Right cardiac atrium (tissue), 5 donors: ENCODE results near the gene HS3ST2. TPM values are rescaled to one million over a fixed set of nuclear protein-coding genes. Genes with fewer than 3 reads are reported as not detected.

ENCODE experiments used
- ATAC-seq, 2 donors: fragments of 200-7000 bp; cut with Tn5 transposase; one replicate each; pipeline versions ENCODE4 v1.8.0 to v1.9.1; 2020; ENCODE audit warnings: moderate library complexity in 2 of 2, mild to moderate bottlenecking in 1 of 2
- DNase-seq, 3 donors: peaks; one replicate each; pipeline ENCODE4 v3.0.0-alpha.2; 2020
- H3K27ac ChIP-seq: one replicate; pipeline ENCODE4 v1.5.1; 2013; ENCODE audit warnings: mild to moderate bottlenecking, low read length, control low read depth, moderate library complexity
- H3K27me3 ChIP-seq: one replicate; pipeline ENCODE4 v1.6.1; 2013; ENCODE audit not compliant: control insufficient read depth, insufficient read depth
- H3K4me1 ChIP-seq: one replicate; pipeline ENCODE4 v1.6.1; 2013; ENCODE audit warnings: low read length; ENCODE audit not compliant: control insufficient read depth, insufficient read depth
- H3K4me3 ChIP-seq: one replicate; pipeline ENCODE4 v1.5.1; 2013; ENCODE audit warnings: low read length, control low read depth
- H3K9me3 ChIP-seq: one replicate; pipeline ENCODE4 v1.6.1; 2013; ENCODE audit warnings: low read length; ENCODE audit not compliant: control insufficient read depth
- WGBS: extraction: QIAGEN DNeasy Blood & Tissue Kit; methylation state at CpG from one replicate; pipeline ENCODE4 v1.1.7; 2013; 5-methylcytosine and 5-hydroxymethylcytosine counted together
- intact Hi-C, 4 donors: fragments of 100-400 bp; cut with DNase I; formaldehyde crosslinking; loops; one replicate each; pipeline versions ENCODE4 v1.11.0 to v1.14.0; 2022 to 2023
- long read RNA-seq, 4 donors: library from polyadenylated mRNA; unstranded; transcript quantifications; one replicate each; pipeline ENCODE4 v2.0.0, GENCODE V29; 2020 to 2021
- polyA plus RNA-seq: library from polyadenylated mRNA; stranded (reverse); fragments of 200-250 nt; gene quantifications from one replicate; pipeline ENCODE4 v1.2.3, GENCODE V29; 2013
- total RNA-seq, 4 donors: library from RNA; stranded (reverse); fragmentation: NEBNext Ultra II Directional; extraction: Animal tissue kit (Norgen Biotek cat#: 25700); gene quantifications; one replicate each; pipeline ENCODE4 v1.2.1, GENCODE V29; 2021
- donor health status: healthy with polysubstance abuse.
- donor health status: DM: no; HTN: yes; CAD: no.
- donor health status: DM: no; HTN: no; CAD: no.
- donor health status: DM: no; HTN: yes; CAD: no; lungs with severe emphysema.
- donor health status: DM: yes; HTN: yes; CAD: no.

Gene HS3ST2
- total RNA-seq (1 to 10 TPM in 1 of 4 donors, under 1 TPM in 3; 0.24 to 2.5 (median 0.82) TPM), polyA plus RNA-seq (0.70 TPM)
- long read RNA-seq, donor 1, partial matches to known transcripts, result 0 of 3 reads
- long read RNA-seq, donor 1, other reads (novel, unspliced or antisense), result 3 of 3 reads
- long read RNA-seq, donor 2, result 0 reads
- long read RNA-seq, donor 3, partial matches to known transcripts, result 1 of 16 reads
- long read RNA-seq, donor 3, other reads (novel, unspliced or antisense), result 14 of 16 reads
- long read RNA-seq, donor 4, partial matches to known transcripts, result 0 of 1 reads
- long read RNA-seq, donor 4, other reads (novel, unspliced or antisense), result 1 of 1 reads

GRCh38 chr16:22813948-22814710 is at the start of gene HS3ST2:
TSS of gene HS3ST2 (plus strand) at chr16:22814162. CDS start at chr16:22814611, 449 bp downstream.
- intact Hi-C loops, result no loop called here
- H3K27me3 ChIP-seq, result no peaks in the 10 kb centered on the region
- no peaks in the 10 kb centered on the region for H3K9me3 ChIP-seq
- peak within 1 kb of the TSS; percentile 15 for H3K4me3 ChIP-seq
- peak; percentile 44 to 82 (median 72) for DNase-seq
- H3K4me1 ChIP-seq, result peaks cover 3% of the 10 kb centered on the region
- ATAC-seq, result peak; percentile 81 to 86
- WGBS, result under 1% methylated on average over 90 of the region's 90 CpGs
- no peak within 1 kb of the TSS for H3K27ac ChIP-seq

- DNase-seq, result no peak
- intact Hi-C loops, result no loop called here
- no peak for ATAC-seq
- no peak overlapping the region for H3K27ac ChIP-seq
- no peaks in the 10 kb centered on the region for H3K27me3 ChIP-seq
- no peak overlapping the region for H3K4me3 ChIP-seq
- 35% methylated on average over 9 of the region's 9 CpGs for WGBS
- H3K4me1 ChIP-seq, result no peaks in the 10 kb centered on the region
- H3K9me3 ChIP-seq, result no peaks in the 10 kb centered on the region
Measured at GRCh38 chr16:22764662-22765327, 49.2 kb upstream of the HS3ST2 start.

- H3K27me3 ChIP-seq, result no peaks in the 10 kb centered on the region
- DNase-seq (no peak), ATAC-seq (no peak)
- no peaks in the 10 kb centered on the region for H3K4me1 ChIP-seq
- H3K9me3 ChIP-seq, result no peaks in the 10 kb centered on the region
- intact Hi-C loops, result no loop called here
- H3K27ac ChIP-seq, result no peak overlapping the region
- no peak overlapping the region for H3K4me3 ChIP-seq
Measured at GRCh38 chr16:22765479-22765878, 48.5 kb upstream of the HS3ST2 start.

GRCh38 chr16:22770866-22771265 is 43.1 kb upstream of the HS3ST2 start:
- intact Hi-C loops, result no loop called here
- Histone ChIP-seq H3K27ac (no peak overlapping the region), H3K27me3 (peaks cover 3% of the 10 kb centered on the region), H3K4me3 (no peak overlapping the region), H3K4me1 (no peaks in the 10 kb centered on the region), H3K9me3 (no peaks in the 10 kb centered on the region)
- no peak for DNase-seq
- ATAC-seq, result no peak
- WGBS, result 65% methylated on average over 2 of the region's 2 CpGs

- Histone ChIP-seq H3K27ac (no peak overlapping the region), H3K4me3 (no peak overlapping the region), H3K9me3 (no peaks in the 10 kb centered on the region), H3K4me1 (no peaks in the 10 kb centered on the region), H3K27me3 (peaks cover 3% of the 10 kb centered on the region)
- DNase-seq, result no peak
- WGBS, result 71% methylated on average over 1 of the region's 1 CpG
- ATAC-seq, result no peak
- intact Hi-C loops, result no loop called here
Measured at GRCh38 chr16:22771551-22771950, 42.4 kb upstream of the HS3ST2 start.

- no peak for DNase-seq
- no peaks in the 10 kb centered on the region for H3K9me3 ChIP-seq
- H3K27me3 ChIP-seq, result peaks cover 3% of the 10 kb centered on the region
- no peak for ATAC-seq
- H3K4me3 ChIP-seq, result no peak overlapping the region
- intact Hi-C loops, result no loop called here
- H3K4me1 ChIP-seq, result no peaks in the 10 kb centered on the region
- 50% methylated on average over 6 of the region's 6 CpGs for WGBS
- H3K27ac ChIP-seq, result no peak overlapping the region
Measured at GRCh38 chr16:22775220-22775922, 38.6 kb upstream of the HS3ST2 start.

- Histone ChIP-seq H3K4me3 (no peak overlapping the region), H3K4me1 (no peaks in the 10 kb centered on the region), H3K27me3 (no peaks in the 10 kb centered on the region), H3K27ac (no peak overlapping the region), H3K9me3 (no peaks in the 10 kb centered on the region)
- intact Hi-C loops, result no loop called here
- DNase-seq, result no peak
- WGBS, result 77% methylated on average over 8 of the region's 8 CpGs
- no peak for ATAC-seq
Measured at GRCh38 chr16:22781480-22781879, 32.5 kb upstream of the HS3ST2 start.

- no peaks in the 10 kb centered on the region for H3K4me1 ChIP-seq
- 27% methylated on average over 4 of the region's 4 CpGs for WGBS
- H3K27me3 ChIP-seq, result no peaks in the 10 kb centered on the region
- H3K27ac ChIP-seq, result no peak overlapping the region
- ATAC-seq, result peak; percentile 55 to 97
- H3K9me3 ChIP-seq, result no peaks in the 10 kb centered on the region
- intact Hi-C loops, result no loop called here
- peak in 2 of 3 donors; percentile 14 to 25 for DNase-seq
- H3K4me3 ChIP-seq, result no peak overlapping the region
Measured at GRCh38 chr16:22782314-22782713, 31.6 kb upstream of the HS3ST2 start.

- intact Hi-C loops, result no loop called here
- no peak for ATAC-seq
- no peak for DNase-seq
- H3K27ac ChIP-seq, result no peak overlapping the region
- H3K4me1 ChIP-seq, result no peaks in the 10 kb centered on the region
- WGBS, result 75% methylated on average over 6 of the region's 6 CpGs
- H3K9me3 ChIP-seq, result no peaks in the 10 kb centered on the region
- H3K4me3 ChIP-seq, result no peak overlapping the region
- H3K27me3 ChIP-seq, result no peaks in the 10 kb centered on the region
Measured at GRCh38 chr16:22784690-22785214, 29.2 kb upstream of the HS3ST2 start.

GRCh38 chr16:22785552-22785951 is 28.4 kb upstream of the HS3ST2 start:
- Histone ChIP-seq H3K4me1 (no peaks in the 10 kb centered on the region), H3K27me3 (no peaks in the 10 kb centered on the region), H3K27ac (no peak overlapping the region), H3K4me3 (no peak overlapping the region), H3K9me3 (no peaks in the 10 kb centered on the region)
- 64% methylated on average over 5 of the region's 5 CpGs for WGBS
- intact Hi-C loops, result no loop called here
- no peak for ATAC-seq
- DNase-seq, result no peak
